ENCODE measurements around the gene UFC1. TPM values are rescaled to one million over a fixed set of nuclear protein-coding genes. Genes with fewer than 3 reads are reported as not detected.

The UFC1 gene
- total RNA-seq, 4 donors from 2014 or later: 68.3 to 79.9 (median 76.7) TPM

- 92% methylated on average over 7 to 11 of the region's 11 CpGs for WGBS, 2 donors
- no peaks in the 10 kb centered on the region for H3K9me3 ChIP-seq
- H3K27ac ChIP-seq: peak overlapping the region in 3 of 4 donors; percentile 54 to 66 (median 65)
- TF ChIP-seq CTCF (IDR thresholded peaks at IDR 0.05) (no peak), POLR2A (IDR thresholded peaks at IDR 0.05) (no peak)
- DNase-seq: no peak
- peaks cover 14 to 72% (median 35%) of the 10 kb centered on the region in 3 donors for H3K36me3 ChIP-seq
- intact Hi-C loops (cut with DNase I): no loop called here
- peaks cover 12 to 69% (median 28%) of the 10 kb centered on the region in 3 donors for H3K4me1 ChIP-seq
- no peak overlapping the region for H3K4me3 ChIP-seq
- H3K27me3 ChIP-seq: no peaks in the 10 kb centered on the region
Observed at GRCh38 chr1:161173711-161174110, 19.9 kb downstream of the UFC1 start.

GRCh38 chr1:161174911-161175310 is 21.1 kb downstream of the UFC1 start:
- no peaks in the 10 kb centered on the region for H3K9me3 ChIP-seq
- intact Hi-C loops (cut with DNase I): no loop called here
- 94 to 95% methylated on average over 10 to 11 of the region's 11 CpGs for WGBS, 2 donors
- H3K4me1 ChIP-seq: peaks cover 12 to 81% (median 28%) of the 10 kb centered on the region in 3 donors
- H3K36me3 ChIP-seq: peaks cover 14 to 60% (median 31%) of the 10 kb centered on the region in 3 donors
- no peak for DNase-seq
- H3K27me3 ChIP-seq: no peaks in the 10 kb centered on the region
- no peak overlapping the region for H3K4me3 ChIP-seq
- no peak overlapping the region for H3K27ac ChIP-seq
- no peak for TF ChIP-seq POLR2A (IDR thresholded peaks at IDR 0.05)
- TF ChIP-seq CTCF (IDR thresholded peaks at IDR 0.05): no peak

GRCh38 chr1:161175771-161176453 is 22.1 kb downstream of the UFC1 start:
- Histone ChIP-seq H3K4me1 (peaks cover 12 to 89% (median 35%) of the 10 kb centered on the region in 3 donors), H3K36me3 (peaks cover 12 to 50% (median 23%) of the 10 kb centered on the region in 3 donors), H3K27ac (peak overlapping the region in 3 of 4 donors; percentile 93 to 95 (median 94))

GRCh38 chr1:161176468-161177111 is 22.8 kb downstream of the UFC1 start:
- no peak for DNase-seq
- Histone ChIP-seq H3K4me3 (peak overlapping the region; percentile 47 to 94 (median 80)), H3K9me3 (no peaks in the 10 kb centered on the region), H3K36me3 (peaks cover 5 to 44% (median 16%) of the 10 kb centered on the region in 3 donors), H3K27me3 (no peaks in the 10 kb centered on the region), H3K27ac (peak overlapping the region; percentile 84 to 95 (median 94)), H3K4me1 (peaks cover 12 to 89% (median 35%) of the 10 kb centered on the region in 3 donors)
- no peak for TF ChIP-seq POLR2A (IDR thresholded peaks at IDR 0.05)
- TF ChIP-seq CTCF (IDR thresholded peaks at IDR 0.05): no peak
- intact Hi-C loops (cut with DNase I): no loop called here
- 9 to 10% methylated on average over 7 to 11 of the region's 17 CpGs for WGBS, 2 donors

More at GRCh38 chr1:161175771-161176453, 22.1 kb downstream of the UFC1 start:
- TF ChIP-seq CTCF (IDR thresholded peaks at IDR 0.05) (no peak), POLR2A (IDR thresholded peaks at IDR 0.05) (no peak)
- 84 to 85% methylated on average over 9 to 10 of the region's 10 CpGs for WGBS, 2 donors
- H3K4me3 ChIP-seq: peak overlapping the region in 3 of 4 donors; percentile 77 to 94 (median 84)
- intact Hi-C loops (cut with DNase I): no loop called here
- no peaks in the 10 kb centered on the region for H3K9me3 ChIP-seq
- no peak for DNase-seq
- no peaks in the 10 kb centered on the region for H3K27me3 ChIP-seq

Measured in esophagus squamous epithelium (tissue), 5 donors.